ENCODE data around the gene NAGPA. TPM values are rescaled to one million over a fixed set of nuclear protein-coding genes. Genes with fewer than 3 reads are reported as not detected.

Gene NAGPA
- total RNA-seq, 1 donor from 2014 or later = 17.4 TPM

- H3K4me3 ChIP-seq (ENCODE audit: insufficient read depth, low read depth, low read length) = no peak overlapping the region
- H4K20me1 ChIP-seq (ENCODE audit: insufficient read depth, low read length) = no peaks in the 10 kb centered on the region
- FAIRE-seq = no peak
- Mint-ChIP-seq H3K4me3 (ENCODE audit: unreplicated experiment) (no peak overlapping the region), H3K36me3 (ENCODE audit: low read depth, unreplicated experiment) (no peaks in the 10 kb centered on the region), H3K9me3 (ENCODE audit: unreplicated experiment) (no peaks in the 10 kb centered on the region), H3K27me3 (ENCODE audit: low read depth, unreplicated experiment) (peaks cover 11% of the 10 kb centered on the region), H3K4me1 (ENCODE audit: low read depth, unreplicated experiment) (no peaks in the 10 kb centered on the region), H3K27ac (ENCODE audit: unreplicated experiment) (no peak overlapping the region)
- no peak overlapping the region for H3K27ac ChIP-seq (ENCODE audit: low read depth, low read length)
- H3K27me3 ChIP-seq (ENCODE audit: insufficient read depth, low read length) = peaks cover 5% of the 10 kb centered on the region
- H2AFZ ChIP-seq (ENCODE audit: low read depth, low read length) = no peak overlapping the region
- no peak overlapping the region for H3K9ac ChIP-seq (ENCODE audit: low read length)
- no peaks in the 10 kb centered on the region for H3K36me3 ChIP-seq (ENCODE audit: insufficient read depth, low read length)
- H3K9me3 ChIP-seq (ENCODE audit: insufficient read depth, low read depth, low read length) = no peaks in the 10 kb centered on the region
- no peaks in the 10 kb centered on the region for H3K79me2 ChIP-seq (ENCODE audit: insufficient read depth, low read length)
- no peak for DNase-seq (ENCODE audit: low read depth)
- no peak for TF ChIP-seq EZH2 (IDR thresholded peaks at IDR 0.05; ENCODE audit: insufficient read depth, low read length)
- TF ChIP-seq, protein P1, sequence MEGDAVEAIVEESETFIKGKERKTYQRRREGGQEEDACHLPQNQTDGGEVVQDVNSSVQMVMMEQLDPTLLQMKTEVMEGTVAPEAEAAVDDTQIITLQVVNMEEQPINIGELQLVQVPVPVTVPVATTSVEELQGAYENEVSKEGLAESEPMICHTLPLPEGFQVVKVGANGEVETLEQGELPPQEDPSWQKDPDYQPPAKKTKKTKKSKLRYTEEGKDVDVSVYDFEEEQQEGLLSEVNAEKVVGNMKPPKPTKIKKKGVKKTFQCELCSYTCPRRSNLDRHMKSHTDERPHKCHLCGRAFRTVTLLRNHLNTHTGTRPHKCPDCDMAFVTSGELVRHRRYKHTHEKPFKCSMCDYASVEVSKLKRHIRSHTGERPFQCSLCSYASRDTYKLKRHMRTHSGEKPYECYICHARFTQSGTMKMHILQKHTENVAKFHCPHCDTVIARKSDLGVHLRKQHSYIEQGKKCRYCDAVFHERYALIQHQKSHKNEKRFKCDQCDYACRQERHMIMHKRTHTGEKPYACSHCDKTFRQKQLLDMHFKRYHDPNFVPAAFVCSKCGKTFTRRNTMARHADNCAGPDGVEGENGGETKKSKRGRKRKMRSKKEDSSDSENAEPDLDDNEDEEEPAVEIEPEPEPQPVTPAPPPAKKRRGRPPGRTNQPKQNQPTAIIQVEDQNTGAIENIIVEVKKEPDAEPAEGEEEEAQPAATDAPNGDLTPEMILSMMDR (IDR thresholded peaks at IDR 0.05; ENCODE audit: insufficient read depth, low read depth, low read length) = no peak
- no peak overlapping the region for H3K4me2 ChIP-seq (ENCODE audit: low read length)
- no peaks in the 10 kb centered on the region for H3K4me1 ChIP-seq (ENCODE audit: insufficient read depth, low read length)
These were observed 30.5 kb downstream of the NAGPA start for GRCh38 chr16:5003211-5003610.

DNA sequence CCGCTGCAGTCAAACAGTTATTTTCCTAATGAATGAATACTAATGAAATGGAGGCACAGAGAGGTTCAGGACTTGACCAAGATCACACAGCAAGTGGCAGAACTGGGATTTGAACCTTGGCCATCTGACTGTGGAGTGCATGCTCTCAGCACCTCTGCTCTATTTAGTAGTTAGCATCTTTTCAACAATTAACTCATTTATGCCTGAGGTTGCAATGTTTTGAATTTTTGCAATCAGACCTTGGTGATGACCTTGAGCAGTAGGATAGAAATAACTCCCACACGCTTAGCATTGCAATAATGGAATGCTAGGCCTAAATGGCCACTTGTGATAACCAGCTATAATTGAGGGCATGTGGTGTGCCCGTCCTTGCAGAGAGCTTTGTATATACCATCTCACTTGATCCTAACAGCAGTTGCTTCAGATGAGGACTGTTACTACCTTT lies 31.0 kb downstream of the NAGPA start:
- Histone ChIP-seq H3K36me3 (ENCODE audit: insufficient read depth, low read length) (no peaks in the 10 kb centered on the region), H2AFZ (ENCODE audit: low read depth, low read length) (no peak overlapping the region), H3K4me3 (ENCODE audit: insufficient read depth, low read depth, low read length) (no peak overlapping the region), H3K9me3 (ENCODE audit: insufficient read depth, low read depth, low read length) (no peaks in the 10 kb centered on the region), H3K9ac (ENCODE audit: low read length) (no peak overlapping the region), H3K79me2 (ENCODE audit: insufficient read depth, low read length) (no peaks in the 10 kb centered on the region), H3K27ac (ENCODE audit: low read depth, low read length) (no peak overlapping the region), H3K4me2 (ENCODE audit: low read length) (no peak overlapping the region), H3K4me1 (ENCODE audit: insufficient read depth, low read length) (no peaks in the 10 kb centered on the region), H4K20me1 (ENCODE audit: insufficient read depth, low read length) (no peaks in the 10 kb centered on the region), H3K27me3 (ENCODE audit: insufficient read depth, low read length) (peaks cover 5% of the 10 kb centered on the region)
- H3K27ac Mint-ChIP-seq (ENCODE audit: unreplicated experiment) = no peak overlapping the region
- H3K27me3 Mint-ChIP-seq (ENCODE audit: low read depth, unreplicated experiment) = peaks cover 11% of the 10 kb centered on the region
- no peak overlapping the region for H3K4me3 Mint-ChIP-seq (ENCODE audit: unreplicated experiment)
- TF ChIP-seq, protein P1 (IDR thresholded peaks at IDR 0.05; ENCODE audit: insufficient read depth, low read depth, low read length) = no peak
- no peak for TF ChIP-seq EZH2 (IDR thresholded peaks at IDR 0.05; ENCODE audit: insufficient read depth, low read length)
- H3K36me3 Mint-ChIP-seq (ENCODE audit: low read depth, unreplicated experiment) = no peaks in the 10 kb centered on the region
- DNase-seq (ENCODE audit: low read depth) (no peak), FAIRE-seq (no peak)
- no peaks in the 10 kb centered on the region for H3K9me3 Mint-ChIP-seq (ENCODE audit: unreplicated experiment)
- no peaks in the 10 kb centered on the region for H3K4me1 Mint-ChIP-seq (ENCODE audit: low read depth, unreplicated experiment)

DNA sequence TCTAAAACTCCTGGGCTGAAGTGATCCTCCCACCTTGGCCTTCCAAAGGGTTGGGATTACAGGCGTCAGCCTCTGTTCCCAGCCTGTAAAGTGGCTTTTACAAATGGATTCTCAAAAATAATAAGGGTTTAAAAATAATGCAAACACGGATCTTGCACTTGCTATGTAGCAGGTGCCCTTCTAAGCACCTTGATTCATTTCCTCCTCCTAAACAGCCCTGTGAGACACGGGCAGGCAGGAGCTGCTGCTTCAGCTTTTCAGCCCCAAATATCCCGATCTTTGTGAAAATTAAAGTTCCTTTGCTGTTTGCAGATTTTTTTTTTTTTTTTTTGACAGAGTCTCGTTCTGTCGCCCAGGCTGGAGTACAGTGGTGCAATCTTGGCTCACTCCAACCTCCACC lies 31.7 kb downstream of the NAGPA start:
- Histone ChIP-seq H3K4me1 (ENCODE audit: insufficient read depth, low read length) (no peaks in the 10 kb centered on the region), H3K27ac (ENCODE audit: low read depth, low read length) (no peak overlapping the region), H3K79me2 (ENCODE audit: insufficient read depth, low read length) (no peaks in the 10 kb centered on the region), H3K9ac (ENCODE audit: low read length) (no peak overlapping the region), H3K4me3 (ENCODE audit: insufficient read depth, low read depth, low read length) (no peak overlapping the region), H3K9me3 (ENCODE audit: insufficient read depth, low read depth, low read length) (no peaks in the 10 kb centered on the region), H3K36me3 (ENCODE audit: insufficient read depth, low read length) (no peaks in the 10 kb centered on the region), H3K4me2 (ENCODE audit: low read length) (no peak overlapping the region), H4K20me1 (ENCODE audit: insufficient read depth, low read length) (no peaks in the 10 kb centered on the region), H2AFZ (ENCODE audit: low read depth, low read length) (no peak overlapping the region), H3K27me3 (ENCODE audit: insufficient read depth, low read length) (peaks cover 5% of the 10 kb centered on the region)
- no peak for DNase-seq (ENCODE audit: low read depth)
- H3K9me3 Mint-ChIP-seq (ENCODE audit: unreplicated experiment) = no peaks in the 10 kb centered on the region
- peaks cover 14% of the 10 kb centered on the region for H3K27me3 Mint-ChIP-seq (ENCODE audit: low read depth, unreplicated experiment)
- H3K27ac Mint-ChIP-seq (ENCODE audit: unreplicated experiment) = no peak overlapping the region
- TF ChIP-seq, protein P1 (IDR thresholded peaks at IDR 0.05; ENCODE audit: insufficient read depth, low read depth, low read length) = no peak
- no peak for TF ChIP-seq EZH2 (IDR thresholded peaks at IDR 0.05; ENCODE audit: insufficient read depth, low read length)
- H3K4me1 Mint-ChIP-seq (ENCODE audit: low read depth, unreplicated experiment) = no peaks in the 10 kb centered on the region
- no peak for FAIRE-seq
- H3K36me3 Mint-ChIP-seq (ENCODE audit: low read depth, unreplicated experiment) = no peaks in the 10 kb centered on the region
- no peak overlapping the region for H3K4me3 Mint-ChIP-seq (ENCODE audit: unreplicated experiment)
